GM18951 (cell line): ENCODE data around the gene ADAMTS2.
"Not testable (repeated sequence)": the region's sequence is repeated elsewhere in the genome, so short reads cannot be mapped to it uniquely, and the experiment has no call there.

ENCODE experiments used
- POLR2A ChIP-seq: IDR thresholded peaks from 4 replicates; pipeline ENCODE4 v1.6.1; 2011; ENCODE audit warnings: mild to moderate bottlenecking; ENCODE audit not compliant: insufficient read length, insufficient read depth; ENCODE audit errors: extremely low read depth
- in situ Hi-C: fragments of 300-500 bp; cut with MboI; formaldehyde crosslinking; loops from one replicate; pipeline ENCODE4 v1.12.0; 2022; ENCODE audit warnings: low sequenced_read_pairs, mixed read lengths, inconsistent platforms; ENCODE audit not compliant: unreplicated experiment

Gene ADAMTS2

GRCh38 chr5:179219661-179220620 is 125.3 kb downstream of the ADAMTS2 start:
- TF ChIP-seq POLR2A: no peak
- in situ Hi-C loops: no loop called here

- TF ChIP-seq POLR2A: no peak
- in situ Hi-C loops: no loop called here
Measured at GRCh38 chr5:179218943-179219330, 126.3 kb downstream of the ADAMTS2 start.

- TF ChIP-seq POLR2A: no peak
- in situ Hi-C loops: no loop called here
Measured at GRCh38 chr5:179217956-179218942, 127.0 kb downstream of the ADAMTS2 start.

- in situ Hi-C loops: no loop called here
- TF ChIP-seq POLR2A: no peak
Measured at GRCh38 chr5:179217356-179217755, 127.9 kb downstream of the ADAMTS2 start.

GRCh38 chr5:179216381-179216780 is 128.9 kb downstream of the ADAMTS2 start:
- in situ Hi-C loops: not testable (repeated sequence)

- TF ChIP-seq POLR2A: no peak
- in situ Hi-C loops: no loop called here
Measured at GRCh38 chr5:179215576-179215975, 129.7 kb downstream of the ADAMTS2 start.

- in situ Hi-C loops: no loop called here
- no peak for TF ChIP-seq POLR2A
Measured at GRCh38 chr5:179214678-179215077, 130.6 kb downstream of the ADAMTS2 start.

- in situ Hi-C loops: no loop called here
- TF ChIP-seq POLR2A: no peak
Measured at GRCh38 chr5:179212870-179213269, 132.4 kb downstream of the ADAMTS2 start.

GRCh38 chr5:179211631-179212030 is 133.6 kb downstream of the ADAMTS2 start:
- in situ Hi-C loops: no loop called here
- TF ChIP-seq POLR2A: no peak

GRCh38 chr5:179211068-179211467 is 134.2 kb downstream of the ADAMTS2 start:
- no peak for TF ChIP-seq POLR2A
- in situ Hi-C loops: no loop called here

GRCh38 chr5:179210478-179210877 is 134.8 kb downstream of the ADAMTS2 start:
- in situ Hi-C loops: no loop called here
- TF ChIP-seq POLR2A: no peak

- TF ChIP-seq POLR2A: no peak
- in situ Hi-C loops: no loop called here
Measured at GRCh38 chr5:179209359-179210150, 135.7 kb downstream of the ADAMTS2 start.
